ENCODE results near the gene LRRN4.

DNA sequence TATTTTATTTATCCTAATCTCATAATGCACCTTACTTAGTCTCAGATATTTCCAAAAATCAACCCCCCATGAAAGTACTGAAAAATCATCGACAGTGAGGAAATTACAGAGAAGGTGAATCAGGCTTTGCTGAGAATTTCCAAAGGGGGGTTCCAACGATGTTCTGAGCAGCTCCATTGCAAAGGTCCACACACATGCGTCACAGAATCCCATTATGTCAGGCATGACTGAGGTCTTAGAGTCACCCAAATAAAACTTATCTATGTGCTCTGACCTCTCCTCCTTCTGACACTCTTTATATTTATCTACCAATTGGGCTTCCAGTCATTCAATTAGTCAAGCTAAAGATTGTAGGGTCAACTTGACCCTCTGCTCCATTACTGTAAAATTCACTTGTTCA, 12.7 kb upstream of the LRRN4 start:
- TF ChIP-seq, protein P1, sequence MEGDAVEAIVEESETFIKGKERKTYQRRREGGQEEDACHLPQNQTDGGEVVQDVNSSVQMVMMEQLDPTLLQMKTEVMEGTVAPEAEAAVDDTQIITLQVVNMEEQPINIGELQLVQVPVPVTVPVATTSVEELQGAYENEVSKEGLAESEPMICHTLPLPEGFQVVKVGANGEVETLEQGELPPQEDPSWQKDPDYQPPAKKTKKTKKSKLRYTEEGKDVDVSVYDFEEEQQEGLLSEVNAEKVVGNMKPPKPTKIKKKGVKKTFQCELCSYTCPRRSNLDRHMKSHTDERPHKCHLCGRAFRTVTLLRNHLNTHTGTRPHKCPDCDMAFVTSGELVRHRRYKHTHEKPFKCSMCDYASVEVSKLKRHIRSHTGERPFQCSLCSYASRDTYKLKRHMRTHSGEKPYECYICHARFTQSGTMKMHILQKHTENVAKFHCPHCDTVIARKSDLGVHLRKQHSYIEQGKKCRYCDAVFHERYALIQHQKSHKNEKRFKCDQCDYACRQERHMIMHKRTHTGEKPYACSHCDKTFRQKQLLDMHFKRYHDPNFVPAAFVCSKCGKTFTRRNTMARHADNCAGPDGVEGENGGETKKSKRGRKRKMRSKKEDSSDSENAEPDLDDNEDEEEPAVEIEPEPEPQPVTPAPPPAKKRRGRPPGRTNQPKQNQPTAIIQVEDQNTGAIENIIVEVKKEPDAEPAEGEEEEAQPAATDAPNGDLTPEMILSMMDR (IDR thresholded peaks at IDR 0.05; ENCODE audit: poor library complexity), result no peak
- TF ChIP-seq EZH2 (IDR thresholded peaks at IDR 0.05; ENCODE audit: borderline replicate concordance), result no peak

Measured in hepatocyte (in vitro differentiated cells).